Cardiac septum (tissue), 1 donor: Measurements from ENCODE around the gene CMTM7. TPM values are rescaled to one million over a fixed set of nuclear protein-coding genes. Genes with fewer than 3 reads are reported as not detected.
"Not testable (repeated sequence)": the region's sequence is repeated elsewhere in the genome, so short reads cannot be mapped to it uniquely, and the experiment has no call there.

Experiments
- DNase-seq: peaks from one replicate; pipeline ENCODE4 v3.0.0-alpha.2; 2020; ENCODE audit warnings: low spot score
- intact Hi-C: fragments of 100-400 bp; cut with DNase I; formaldehyde crosslinking; loops from one replicate; pipeline ENCODE4 v1.14.0; 2022
- total RNA-seq: library from RNA; stranded (reverse); fragmentation: NEBNext Ultra II Directional; extraction: Animal tissue kit (Norgen Biotek cat#: 25700); gene quantifications from one replicate; pipeline ENCODE4 v1.2.1, GENCODE V29; 2021
- donor health status: DM: no; HTN: no; CAD: no.

The CMTM7 gene
- total RNA-seq, 1 donor from 2014 or later, result 4.0 TPM

- no peak for DNase-seq
- intact Hi-C loops, result no loop called here
Measured at GRCh38 chr3:32471246-32471645, 79.6 kb downstream of the CMTM7 start.

DNA sequence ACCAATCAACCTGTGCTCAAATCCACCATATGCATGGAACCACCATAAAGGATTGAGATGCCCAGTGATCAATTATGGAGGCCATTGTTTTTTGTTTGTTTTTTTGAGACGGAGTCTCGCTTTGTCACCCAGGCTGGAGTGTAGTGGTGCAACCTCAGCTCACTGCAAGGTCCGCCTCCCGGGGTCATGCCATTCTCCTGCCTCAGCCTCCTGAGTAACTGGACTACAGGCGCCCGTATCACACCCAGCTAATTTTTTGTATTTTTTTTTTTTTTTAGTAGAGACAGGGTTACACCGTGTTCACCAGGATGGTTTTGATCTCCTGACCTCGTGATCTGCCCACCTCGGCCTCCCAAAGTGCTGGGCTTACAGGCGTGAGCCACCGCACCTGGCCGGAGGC is 80.5 kb downstream of the CMTM7 start:
- DNase-seq, intact Hi-C loops: not testable (repeated sequence)

- intact Hi-C loops, result no loop called here
- DNase-seq, result no peak
Measured at GRCh38 chr3:32474201-32474600, 82.5 kb downstream of the CMTM7 start.

- intact Hi-C loops, result no loop called here
- no peak for DNase-seq
Measured at GRCh38 chr3:32480604-32481003, 89.0 kb downstream of the CMTM7 start.

DNA sequence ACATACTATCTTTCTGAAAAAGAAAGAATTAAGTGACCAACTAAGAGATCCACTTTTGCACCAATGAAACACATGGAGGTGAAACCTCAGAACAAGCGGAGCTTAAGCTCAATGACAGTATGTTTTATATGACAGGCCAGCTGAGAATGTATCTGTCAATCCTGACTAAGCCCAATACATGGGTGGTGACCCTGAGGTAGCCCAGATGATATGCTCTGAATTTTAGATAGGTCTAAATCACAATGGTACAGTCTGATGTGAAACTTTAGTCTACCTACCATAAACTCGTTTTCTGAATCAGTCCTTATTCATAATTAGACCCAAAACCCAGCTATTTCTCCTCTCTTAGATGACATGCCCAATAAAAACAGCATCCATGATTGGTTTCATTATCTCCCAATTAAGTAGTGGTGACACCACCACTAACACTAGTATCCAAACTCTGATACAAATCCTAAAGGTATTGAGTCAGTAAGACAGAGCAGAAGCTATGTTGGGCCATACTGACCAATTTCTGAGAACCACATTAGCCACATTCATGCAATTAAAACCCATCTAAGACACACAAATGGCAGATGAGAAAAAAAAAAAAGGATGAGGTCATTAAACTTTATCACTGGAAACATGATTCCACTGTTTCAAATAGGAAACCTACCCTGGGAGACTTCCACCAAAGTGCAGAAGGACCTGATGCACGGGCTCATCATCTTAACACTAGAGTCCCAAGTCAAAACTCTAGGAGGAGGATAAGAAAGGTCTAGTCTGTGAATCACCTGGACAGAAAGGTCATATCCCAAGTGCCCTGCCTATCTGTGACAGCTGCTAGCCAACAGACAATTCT is 90.4 kb downstream of the CMTM7 start:
- intact Hi-C loops, result no loop called here
- no peak for DNase-seq

DNA sequence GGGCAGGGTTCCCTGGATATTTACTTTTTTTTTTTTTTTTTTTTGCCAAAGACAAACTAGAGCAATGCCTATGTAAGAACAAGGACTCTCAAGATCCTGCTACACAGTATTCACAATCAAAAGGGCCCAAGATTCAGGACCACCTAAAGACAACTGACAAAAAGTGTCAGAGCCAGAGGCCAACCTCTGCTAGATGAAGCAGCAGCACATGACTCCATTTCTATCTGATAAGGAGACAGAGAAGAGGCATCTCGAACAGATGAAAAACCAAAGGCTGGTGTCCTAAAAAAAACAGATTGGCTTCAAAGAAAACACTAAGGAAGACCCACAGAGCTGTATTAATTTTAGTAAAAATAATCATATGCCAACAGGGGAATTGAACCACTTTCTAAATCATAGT is 91.0 kb downstream of the CMTM7 start:
- no peak for DNase-seq
- intact Hi-C loops, result no loop called here

- intact Hi-C loops, result no loop called here
- DNase-seq, result no peak
Measured at GRCh38 chr3:32483772-32484171, 92.1 kb downstream of the CMTM7 start.

DNA sequence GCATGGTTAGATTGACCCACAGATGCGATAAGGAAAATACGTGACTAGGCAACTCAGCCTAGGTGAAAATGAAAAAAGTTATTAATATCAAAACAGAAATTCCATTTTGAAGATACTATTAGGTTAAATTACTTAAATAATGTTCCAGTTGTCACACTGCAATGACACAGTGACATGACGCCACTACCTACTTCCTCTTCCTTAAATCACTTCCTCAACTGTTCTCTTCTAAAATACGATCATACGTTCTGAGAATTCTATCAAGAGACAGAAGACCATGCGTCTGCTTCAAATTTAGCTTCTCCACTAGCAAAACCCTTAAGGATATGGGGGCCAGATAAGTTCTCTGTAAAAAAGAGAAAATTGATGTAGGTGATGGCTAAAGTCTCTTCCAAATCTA is 92.8 kb downstream of the CMTM7 start:
- intact Hi-C loops, result no loop called here
- no peak for DNase-seq

- DNase-seq, result no peak
- intact Hi-C loops, result no loop called here
Measured at GRCh38 chr3:32487781-32488473, 96.3 kb downstream of the CMTM7 start.

DNA sequence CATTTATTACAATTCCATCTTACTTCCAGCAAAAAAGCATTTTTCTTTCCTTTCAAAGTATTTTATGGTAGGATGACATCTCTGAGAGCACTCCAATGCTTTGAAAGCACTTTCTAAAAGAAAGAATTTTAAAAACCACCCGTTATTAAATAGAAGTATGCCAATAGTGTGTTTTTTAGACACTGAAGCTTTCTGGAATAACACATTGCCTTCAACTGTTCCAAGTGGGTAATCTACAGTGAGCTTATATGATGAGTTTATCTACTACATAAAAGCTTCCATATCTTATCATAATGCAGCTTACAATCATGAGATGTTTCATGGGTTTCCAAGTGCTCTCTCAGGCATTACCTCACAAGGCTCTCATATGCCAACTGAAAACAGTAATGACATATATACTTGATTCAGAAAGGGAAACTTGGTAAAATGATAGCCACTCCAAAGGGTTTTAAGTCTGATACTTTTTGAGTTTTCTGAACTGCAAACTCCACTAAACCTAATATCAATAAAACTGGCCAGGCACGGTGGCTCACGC is 96.9 kb downstream of the CMTM7 start:
- intact Hi-C loops, result no loop called here

GRCh38 chr3:32492684-32493436 is 101.2 kb downstream of the CMTM7 start:
- DNase-seq, result no peak
- intact Hi-C loops, result no loop called here

More for the DNA sequence above, 96.9 kb downstream of the CMTM7 start:
- no peak for DNase-seq

DNA sequence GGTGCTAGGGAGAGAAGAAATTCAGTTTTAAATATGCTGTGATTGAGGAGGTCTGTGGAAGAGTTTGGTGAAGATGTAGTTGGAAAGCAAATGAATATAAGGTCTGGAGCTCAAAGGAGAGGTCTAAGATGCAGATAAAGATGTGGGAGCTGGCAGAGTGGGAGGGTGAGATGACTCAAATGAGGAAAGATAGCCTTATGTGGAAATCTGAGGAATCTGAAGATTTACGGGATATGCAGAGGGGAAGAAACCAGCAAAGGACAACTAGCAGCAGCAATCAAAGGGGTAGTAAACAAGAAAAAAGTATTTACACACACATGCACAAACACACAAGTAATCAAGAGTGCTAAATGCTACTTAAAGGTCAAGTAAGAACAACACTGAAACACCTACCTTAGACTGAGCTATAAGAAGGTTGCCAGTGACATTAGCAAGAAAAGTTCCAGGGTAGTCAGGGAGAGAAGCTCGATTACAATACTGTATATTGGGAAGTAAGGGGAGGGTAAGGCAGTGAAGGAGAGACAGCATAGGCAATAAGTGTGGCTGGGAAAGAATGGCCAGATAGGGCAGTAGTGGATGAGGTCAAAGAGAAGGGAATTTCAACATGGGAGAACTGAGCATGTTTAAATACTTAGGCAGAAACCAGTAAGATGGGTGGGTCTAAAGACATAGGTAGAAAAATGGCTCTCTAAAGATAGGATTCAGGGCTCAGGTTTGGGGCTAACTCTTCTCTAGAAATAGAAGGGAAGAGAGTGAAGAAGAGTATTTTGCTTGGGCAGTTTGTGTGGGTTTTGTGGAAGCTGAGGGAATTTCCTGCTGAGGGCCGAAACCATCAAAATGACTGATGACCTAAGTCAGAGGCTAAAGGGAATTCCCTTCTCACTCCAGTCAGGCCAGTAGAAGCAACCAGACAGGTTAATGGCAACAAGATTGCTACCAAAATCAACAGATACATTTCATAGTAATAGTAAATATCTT is 102.1 kb downstream of the CMTM7 start:
- DNase-seq, result no peak
- intact Hi-C loops, result no loop called here

DNA sequence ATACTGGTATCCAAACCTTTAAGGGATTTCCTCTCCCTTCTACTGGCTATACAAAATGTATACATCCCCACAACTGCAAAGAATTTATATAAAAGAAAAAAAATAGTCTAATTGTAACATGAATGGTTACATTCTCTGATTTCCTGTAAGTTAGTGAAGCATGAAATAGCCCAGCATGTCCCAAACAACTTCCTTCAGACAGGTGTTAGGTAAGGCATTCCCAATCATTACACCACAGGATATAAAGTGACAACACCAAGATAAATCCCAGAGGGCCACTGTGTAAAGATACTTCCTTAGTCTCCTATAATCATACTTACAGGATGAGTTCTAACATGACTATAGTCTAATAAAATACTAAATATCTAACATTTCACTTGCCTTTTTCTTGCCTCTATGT is 103.4 kb downstream of the CMTM7 start:
- no peak for DNase-seq
- intact Hi-C loops, result no loop called here

- intact Hi-C loops, result no loop called here
- DNase-seq, result no peak
Measured at GRCh38 chr3:32495609-32496008, 104.0 kb downstream of the CMTM7 start.

DNA sequence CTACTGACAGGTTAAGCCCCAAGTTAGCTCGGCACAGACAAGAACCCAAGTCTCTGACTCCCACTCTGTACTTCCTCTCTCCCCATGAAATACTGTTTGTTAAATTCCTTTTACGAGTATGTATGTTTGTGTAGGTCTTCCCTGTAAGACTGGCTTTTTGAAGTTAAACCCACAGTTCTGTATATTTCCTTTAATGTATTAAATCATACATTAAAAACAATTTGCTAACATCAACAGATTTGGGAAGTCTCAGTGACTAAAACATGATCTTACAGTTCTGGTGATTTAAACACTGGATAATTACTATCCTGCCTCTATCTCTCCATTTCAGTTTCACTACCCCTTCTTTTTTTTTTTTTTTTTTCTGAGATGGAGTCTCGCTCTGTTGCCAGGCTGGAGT is 106.6 kb downstream of the CMTM7 start:
- intact Hi-C loops, result no loop called here
- DNase-seq, result no peak

GRCh38 chr3:32498992-32499391 is 107.3 kb downstream of the CMTM7 start:
- no peak for DNase-seq
- intact Hi-C loops, result no loop called here

DNA sequence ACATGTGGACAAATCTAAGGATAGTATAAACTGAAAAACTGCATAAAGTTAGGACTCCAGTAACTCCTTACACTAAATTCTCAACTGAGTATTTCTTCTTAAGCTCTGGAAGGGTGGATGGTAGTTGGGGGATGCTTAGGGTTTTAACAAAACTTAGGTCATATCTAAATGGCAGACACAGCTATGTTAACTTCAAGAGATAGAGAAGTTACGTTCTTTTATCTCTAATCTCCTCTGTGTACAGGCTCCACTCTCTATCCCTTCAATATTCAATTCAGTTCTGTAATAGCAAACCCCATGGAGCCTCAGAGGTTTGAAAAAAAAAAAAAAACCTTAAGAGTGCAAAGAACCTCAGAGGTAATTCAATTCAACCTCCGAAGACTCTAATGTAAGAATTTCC is 107.9 kb downstream of the CMTM7 start:
- DNase-seq, result no peak
- intact Hi-C loops, result no loop called here

- intact Hi-C loops, result no loop called here
- DNase-seq, result no peak
Measured at GRCh38 chr3:32500231-32500630, 108.6 kb downstream of the CMTM7 start.
